IPS-18c (cell line): ENCODE measurements around the gene FEZF2.

Source experiments
- H3K4me3 ChIP-seq: 2 replicates; pipeline ENCODE4 v1.7.0; 2013; ENCODE audit warnings: low read depth, mild to moderate bottlenecking, low read length, moderate library complexity; ENCODE audit not compliant: insufficient read depth
- H3K9me3 ChIP-seq: one replicate; pipeline ENCODE4 v1.6.1; 2013; ENCODE audit warnings: mild to moderate bottlenecking, low read length, moderate library complexity; ENCODE audit not compliant: control insufficient read depth, insufficient read depth

FEZF2 gene

DNA sequence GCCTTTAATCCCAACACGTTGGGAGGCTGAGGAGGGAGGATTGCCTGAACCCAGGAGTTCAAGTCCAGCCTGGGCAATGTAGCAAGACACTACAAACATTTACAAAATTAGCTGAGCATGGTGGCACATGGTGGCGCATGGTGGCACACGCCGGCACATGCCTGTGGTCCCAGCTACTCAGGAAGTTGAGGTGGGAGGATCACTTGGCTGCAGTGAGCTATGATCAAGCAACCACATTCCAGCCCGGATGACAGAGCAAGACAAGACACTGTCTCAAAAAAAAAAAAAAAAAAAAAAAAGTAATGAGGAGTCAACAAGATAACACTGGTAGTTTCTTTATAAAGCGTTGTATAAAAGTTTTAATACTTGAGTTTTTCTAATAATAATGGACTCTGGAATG lies 10.1 kb downstream of the FEZF2 start:
- no peaks in the 10 kb centered on the region for H3K9me3 ChIP-seq
- H3K4me3 ChIP-seq: no peak overlapping the region

DNA sequence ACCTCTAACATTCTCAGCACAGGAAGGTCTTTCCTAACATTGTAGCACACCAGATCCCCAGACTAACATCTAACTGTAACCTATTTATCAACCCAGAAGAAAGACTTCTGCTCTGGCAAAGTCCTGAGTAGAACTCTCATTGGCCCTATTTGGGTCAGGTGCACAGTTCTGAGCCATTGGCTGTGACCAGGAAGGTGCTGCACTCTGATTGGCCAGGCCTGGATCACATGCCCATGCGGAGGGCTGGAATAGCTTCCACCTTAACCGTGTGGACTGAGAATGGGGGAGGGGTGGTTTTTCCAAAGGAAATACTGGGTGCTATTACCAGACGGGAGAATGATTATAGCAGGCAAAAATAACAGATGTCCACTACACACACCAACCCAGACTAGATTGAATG lies 11.5 kb downstream of the FEZF2 start:
- Histone ChIP-seq H3K9me3 (no peaks in the 10 kb centered on the region), H3K4me3 (no peak overlapping the region)

DNA sequence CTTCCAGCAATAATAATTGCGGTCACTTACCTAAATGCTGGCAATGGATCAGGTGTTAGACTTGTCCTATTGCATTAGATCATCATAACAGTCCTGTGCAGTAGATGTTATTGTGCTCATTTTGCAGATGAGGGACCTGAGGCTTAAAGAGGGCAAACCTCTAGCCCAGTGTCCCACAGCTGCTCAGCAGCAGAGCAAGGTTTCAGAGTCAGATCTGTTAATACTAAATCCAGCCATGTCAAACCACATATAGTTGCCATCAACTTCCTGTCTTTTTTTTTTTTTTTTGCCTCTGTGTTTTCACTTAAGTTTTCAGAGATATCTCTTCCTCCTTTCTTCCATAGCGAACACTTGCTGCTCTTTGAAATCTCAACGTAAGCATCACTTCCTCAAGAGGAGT lies 12.1 kb downstream of the FEZF2 start:
- H3K9me3 ChIP-seq: no peaks in the 10 kb centered on the region
- H3K4me3 ChIP-seq: no peak overlapping the region

DNA sequence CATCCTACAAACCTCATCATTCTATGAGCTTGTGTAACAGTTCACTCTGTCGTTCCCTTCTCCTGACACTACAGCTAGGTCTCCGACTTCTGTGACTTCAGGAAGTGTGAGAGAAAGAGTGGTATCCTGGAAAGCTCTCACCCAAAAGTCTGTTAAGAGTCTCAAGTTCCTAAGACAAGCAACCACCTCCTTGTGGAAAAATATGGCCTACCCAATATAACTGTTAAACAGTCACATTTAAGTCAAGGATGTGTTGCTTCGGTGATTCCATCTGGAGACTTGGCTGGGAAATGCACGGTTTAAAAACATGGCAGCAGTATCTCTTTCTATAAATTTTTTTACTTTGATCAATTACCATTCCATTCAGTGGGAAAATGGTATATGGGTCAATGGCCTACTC lies 13.8 kb downstream of the FEZF2 start:
- Histone ChIP-seq H3K4me3 (no peak overlapping the region), H3K9me3 (no peaks in the 10 kb centered on the region)

DNA sequence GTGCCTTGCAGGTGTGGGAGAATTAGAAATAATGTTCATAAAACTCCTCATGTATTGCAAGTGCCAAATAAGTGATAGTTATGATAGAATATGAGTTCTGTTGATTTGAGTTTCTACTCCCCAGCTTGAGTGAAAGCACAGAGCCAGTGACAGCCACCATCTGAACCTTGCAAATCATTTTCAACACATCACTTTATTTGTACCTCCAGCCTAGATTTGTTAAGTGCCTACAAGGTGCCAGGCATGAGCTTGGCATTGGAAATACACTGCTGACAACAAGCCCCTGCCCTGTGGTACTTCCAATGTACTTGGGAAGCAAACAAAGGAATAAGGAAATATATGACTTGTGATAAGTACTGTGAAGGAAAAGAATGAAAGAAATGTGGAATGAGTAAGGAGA lies 17.0 kb downstream of the FEZF2 start:
- H3K4me3 ChIP-seq: no peak overlapping the region
- H3K9me3 ChIP-seq: no peaks in the 10 kb centered on the region

DNA sequence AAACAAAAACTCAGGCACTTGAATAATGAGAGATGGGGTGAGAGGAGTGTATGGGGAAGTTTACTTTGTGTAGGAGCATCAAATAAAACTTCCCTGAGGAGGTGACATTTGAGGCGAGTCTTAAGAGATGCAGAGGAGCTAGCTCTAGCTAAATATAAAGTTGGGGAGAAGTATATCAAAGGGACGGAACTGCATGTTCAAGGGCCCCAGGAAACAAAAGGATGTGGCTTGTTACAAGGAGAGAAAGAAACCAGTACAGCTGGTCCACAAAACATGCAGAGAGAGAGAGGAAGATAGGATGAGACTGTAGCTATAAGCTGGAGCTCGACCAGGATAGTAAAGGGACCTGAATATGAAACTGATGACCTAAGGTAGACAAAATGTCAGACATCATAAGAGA lies 17.6 kb downstream of the FEZF2 start:
- H3K9me3 ChIP-seq: no peaks in the 10 kb centered on the region
- H3K4me3 ChIP-seq: no peak overlapping the region

DNA sequence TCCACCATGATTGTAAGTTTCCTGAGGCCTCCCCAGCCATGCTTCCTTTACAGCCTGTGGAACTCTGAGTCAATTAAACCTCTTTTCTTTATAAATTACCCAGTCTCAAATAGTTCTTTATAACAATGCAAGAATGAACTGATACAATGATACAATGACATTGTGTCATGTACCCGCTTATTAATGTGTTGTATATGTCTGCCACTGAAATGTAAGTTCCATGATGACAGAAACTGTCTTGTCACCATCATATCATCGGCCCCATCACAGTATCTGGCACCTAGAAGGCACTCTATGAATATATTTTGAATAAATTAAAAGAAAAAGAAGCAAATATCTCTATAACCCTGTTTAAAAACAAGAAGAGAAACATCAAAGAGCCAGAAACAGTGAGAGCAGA lies 29.6 kb downstream of the FEZF2 start:
- Histone ChIP-seq H3K9me3 (no peaks in the 10 kb centered on the region), H3K4me3 (no peak overlapping the region)

DNA sequence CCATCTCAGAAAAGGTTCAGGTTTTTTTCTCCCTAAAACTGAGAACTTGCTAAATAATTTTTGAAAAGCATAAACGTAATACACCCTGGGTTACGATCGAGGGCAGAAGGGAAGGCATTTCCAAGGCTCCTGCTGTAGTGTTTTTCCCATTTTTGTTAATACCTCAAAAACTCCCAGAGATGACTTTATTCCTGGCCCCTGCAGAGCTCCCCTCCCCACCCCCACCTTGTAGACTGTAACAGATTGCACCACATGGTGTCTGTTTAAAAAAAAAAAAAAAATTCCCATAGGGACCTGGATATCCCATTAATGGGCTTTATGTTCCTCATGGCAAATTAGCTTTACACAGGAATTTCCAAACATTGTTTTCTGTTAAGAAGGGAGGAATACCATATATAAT lies 38.2 kb downstream of the FEZF2 start:
- no peak overlapping the region for H3K4me3 ChIP-seq
- no peaks in the 10 kb centered on the region for H3K9me3 ChIP-seq

DNA sequence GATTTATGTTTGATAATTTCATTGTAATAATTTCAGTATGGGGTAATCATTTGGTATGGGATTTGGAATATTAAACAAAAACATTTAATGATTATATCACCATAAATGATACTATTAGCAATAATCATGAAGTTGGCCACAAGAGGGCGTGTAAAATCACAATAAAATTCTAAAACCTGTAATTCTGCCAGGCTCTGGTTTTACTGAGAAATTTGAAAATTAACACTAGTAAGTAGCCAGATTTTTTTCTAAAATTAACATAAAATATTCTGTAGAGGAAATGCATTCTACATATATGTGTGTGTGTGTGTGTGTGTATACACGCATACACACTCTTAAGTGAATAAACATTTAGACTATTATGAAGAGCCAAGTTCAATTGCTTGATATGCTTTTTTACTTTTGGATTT lies 40.5 kb downstream of the FEZF2 start:
- Histone ChIP-seq H3K9me3 (no peaks in the 10 kb centered on the region), H3K4me3 (no peak overlapping the region)

DNA sequence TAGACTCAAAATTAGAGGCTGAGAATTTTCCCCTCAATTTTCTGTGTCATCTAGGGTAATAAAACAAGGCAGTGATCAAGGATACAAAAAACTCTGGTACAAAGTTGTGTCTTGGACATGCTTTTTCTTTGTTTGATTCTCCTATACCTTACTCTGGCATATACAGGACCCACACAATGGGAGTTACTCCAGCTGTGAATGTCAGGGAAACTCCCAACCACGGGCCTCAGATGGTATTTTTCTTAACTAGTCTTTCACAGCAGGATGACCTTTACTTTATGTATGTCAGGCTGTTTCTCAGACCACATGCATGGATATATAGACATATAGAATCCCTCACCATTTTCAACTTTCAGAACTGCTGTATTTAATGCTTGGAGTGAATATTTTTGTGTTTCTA lies 41.3 kb downstream of the FEZF2 start:
- H3K4me3 ChIP-seq: no peak overlapping the region
- H3K9me3 ChIP-seq: no peaks in the 10 kb centered on the region

DNA sequence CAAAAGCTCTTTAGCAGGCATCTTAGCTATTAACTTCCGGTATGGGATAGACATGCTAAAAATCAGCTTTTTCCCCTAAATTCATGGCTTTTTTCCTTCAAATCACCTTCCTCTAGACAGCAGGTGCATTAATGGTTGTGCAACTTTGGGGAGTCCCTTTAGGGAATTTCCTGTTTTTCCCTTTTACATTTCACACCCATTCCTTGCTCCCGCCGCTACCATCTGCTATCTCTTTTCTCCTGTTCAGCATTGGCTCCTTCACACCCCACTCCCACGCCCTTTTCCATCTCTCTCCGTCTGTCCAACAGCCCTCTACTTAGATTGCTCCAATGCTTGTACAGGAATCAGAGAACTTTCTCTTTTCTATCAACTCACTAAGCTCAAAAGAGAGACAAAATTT lies 43.4 kb downstream of the FEZF2 start:
- Histone ChIP-seq H3K9me3 (no peaks in the 10 kb centered on the region), H3K4me3 (no peak overlapping the region)

DNA sequence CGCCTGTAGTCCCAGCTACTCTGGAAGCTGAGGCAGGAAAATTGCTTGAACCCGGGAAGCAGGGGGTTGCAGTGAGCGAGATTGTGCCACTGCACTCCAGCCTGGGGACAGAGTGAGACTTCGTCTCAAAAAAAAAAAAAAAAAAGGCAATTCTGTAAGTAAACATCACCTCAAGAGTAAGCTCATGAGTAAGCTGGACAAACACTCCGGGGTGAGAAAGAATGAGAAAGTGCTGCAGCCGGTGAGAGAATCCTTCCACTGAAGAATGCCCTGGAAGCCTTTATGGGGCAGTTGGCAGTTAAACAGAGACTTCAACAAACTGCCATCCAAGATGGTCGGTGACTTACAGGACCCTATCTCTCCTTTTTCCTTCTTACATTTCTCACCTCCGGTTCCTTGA lies 47.5 kb downstream of the FEZF2 start:
- Histone ChIP-seq H3K4me3 (no peak overlapping the region), H3K9me3 (no peaks in the 10 kb centered on the region)

DNA sequence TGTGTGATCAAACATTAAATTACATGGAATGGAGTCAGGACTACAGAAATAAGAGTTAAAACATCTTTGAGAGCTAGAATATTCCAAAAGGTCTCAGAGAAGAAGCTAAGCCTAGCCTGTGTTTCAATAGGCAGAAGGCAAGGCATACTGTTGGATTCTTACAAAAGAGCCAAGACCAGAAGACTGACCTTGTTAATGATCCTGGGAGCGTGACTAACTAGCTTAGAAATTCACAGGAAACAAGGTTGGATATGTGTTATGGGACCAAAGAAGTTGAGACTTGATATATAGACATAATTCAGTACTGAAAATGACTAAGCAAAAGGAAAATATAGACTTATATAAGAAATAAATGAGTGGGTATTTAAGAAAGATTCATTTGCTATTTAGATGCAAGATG lies 50.1 kb downstream of the FEZF2 start:
- Histone ChIP-seq H3K4me3 (no peak overlapping the region), H3K9me3 (peaks cover 2% of the 10 kb centered on the region)
